PFSK-1 (cell line): Measurements from ENCODE around the gene PPP1R3A.

Experiments
- FOXP2 ChIP-seq: optimal IDR thresholded peaks from 2 replicates; pipeline ENCODE3; 2011; ENCODE audit warnings: borderline replicate concordance, control low read depth, inconsistent platforms; ENCODE audit not compliant: insufficient read depth; ENCODE audit errors: extremely low read length, extremely low read depth
- POLR2AphosphoS5 ChIP-seq: IDR thresholded peaks from 2 replicates; pipeline ENCODE4 v1.6.1; 2012; ENCODE audit warnings: low read depth, mild to moderate bottlenecking, control low read depth, low read length, moderate library complexity
- SIN3A ChIP-seq: IDR thresholded peaks from 2 replicates; pipeline ENCODE4 v1.6.1; 2012; ENCODE audit warnings: mild to moderate bottlenecking, low read length, moderate library complexity, borderline replicate concordance; ENCODE audit not compliant: insufficient read depth
- TAF1 ChIP-seq: IDR thresholded peaks from 2 replicates; pipeline ENCODE4 v1.6.1; 2012; ENCODE audit warnings: low read length, control low read depth, borderline replicate concordance; ENCODE audit not compliant: insufficient read depth
- TF ChIP-seq, protein P1 (sequence below), 2 experiments: IDR thresholded peaks; 2 replicates each; pipeline versions ENCODE4 v1.6.1 to v1.8.0; 2011 to 2012; ENCODE audit warnings: low read depth in 2 of 2, low read length in 2 of 2, control low read depth in 1 of 2, inconsistent platforms in 1 of 2, mild to moderate bottlenecking in 1 of 2, moderate library complexity in 1 of 2; ENCODE audit not compliant: insufficient read depth in 1 of 2

PPP1R3A gene

DNA sequence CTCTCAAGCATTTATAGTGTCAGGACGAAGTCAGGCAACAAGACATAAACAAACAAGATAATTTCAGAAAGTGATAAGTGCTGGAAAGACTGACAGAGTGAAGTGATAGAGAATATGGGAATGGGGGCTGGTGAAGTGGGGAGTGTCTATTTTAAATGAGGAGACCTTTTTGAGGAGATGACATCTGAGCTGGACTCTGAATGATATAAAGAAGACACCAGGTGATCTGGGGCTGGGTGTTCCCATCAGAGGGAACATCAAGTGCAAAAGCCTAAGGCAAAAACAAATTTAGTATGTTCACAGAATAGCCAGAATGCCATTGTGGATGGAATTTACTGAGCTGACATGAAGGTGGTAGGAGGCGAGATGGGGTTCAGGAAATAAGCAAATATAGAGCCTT lies 83.4 kb downstream of the PPP1R3A start:
- TF ChIP-seq, protein P1, sequence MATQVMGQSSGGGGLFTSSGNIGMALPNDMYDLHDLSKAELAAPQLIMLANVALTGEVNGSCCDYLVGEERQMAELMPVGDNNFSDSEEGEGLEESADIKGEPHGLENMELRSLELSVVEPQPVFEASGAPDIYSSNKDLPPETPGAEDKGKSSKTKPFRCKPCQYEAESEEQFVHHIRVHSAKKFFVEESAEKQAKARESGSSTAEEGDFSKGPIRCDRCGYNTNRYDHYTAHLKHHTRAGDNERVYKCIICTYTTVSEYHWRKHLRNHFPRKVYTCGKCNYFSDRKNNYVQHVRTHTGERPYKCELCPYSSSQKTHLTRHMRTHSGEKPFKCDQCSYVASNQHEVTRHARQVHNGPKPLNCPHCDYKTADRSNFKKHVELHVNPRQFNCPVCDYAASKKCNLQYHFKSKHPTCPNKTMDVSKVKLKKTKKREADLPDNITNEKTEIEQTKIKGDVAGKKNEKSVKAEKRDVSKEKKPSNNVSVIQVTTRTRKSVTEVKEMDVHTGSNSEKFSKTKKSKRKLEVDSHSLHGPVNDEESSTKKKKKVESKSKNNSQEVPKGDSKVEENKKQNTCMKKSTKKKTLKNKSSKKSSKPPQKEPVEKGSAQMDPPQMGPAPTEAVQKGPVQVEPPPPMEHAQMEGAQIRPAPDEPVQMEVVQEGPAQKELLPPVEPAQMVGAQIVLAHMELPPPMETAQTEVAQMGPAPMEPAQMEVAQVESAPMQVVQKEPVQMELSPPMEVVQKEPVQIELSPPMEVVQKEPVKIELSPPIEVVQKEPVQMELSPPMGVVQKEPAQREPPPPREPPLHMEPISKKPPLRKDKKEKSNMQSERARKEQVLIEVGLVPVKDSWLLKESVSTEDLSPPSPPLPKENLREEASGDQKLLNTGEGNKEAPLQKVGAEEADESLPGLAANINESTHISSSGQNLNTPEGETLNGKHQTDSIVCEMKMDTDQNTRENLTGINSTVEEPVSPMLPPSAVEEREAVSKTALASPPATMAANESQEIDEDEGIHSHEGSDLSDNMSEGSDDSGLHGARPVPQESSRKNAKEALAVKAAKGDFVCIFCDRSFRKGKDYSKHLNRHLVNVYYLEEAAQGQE (IDR thresholded peaks at IDR 0.05; ENCODE audit: insufficient read depth in 1 of 2, low read depth in 2 of 2, low read length in 2 of 2) = no peak
- TF ChIP-seq SIN3A (no peak), FOXP2 (no peak), TAF1 (no peak), POLR2AphosphoS5 (no peak)

DNA sequence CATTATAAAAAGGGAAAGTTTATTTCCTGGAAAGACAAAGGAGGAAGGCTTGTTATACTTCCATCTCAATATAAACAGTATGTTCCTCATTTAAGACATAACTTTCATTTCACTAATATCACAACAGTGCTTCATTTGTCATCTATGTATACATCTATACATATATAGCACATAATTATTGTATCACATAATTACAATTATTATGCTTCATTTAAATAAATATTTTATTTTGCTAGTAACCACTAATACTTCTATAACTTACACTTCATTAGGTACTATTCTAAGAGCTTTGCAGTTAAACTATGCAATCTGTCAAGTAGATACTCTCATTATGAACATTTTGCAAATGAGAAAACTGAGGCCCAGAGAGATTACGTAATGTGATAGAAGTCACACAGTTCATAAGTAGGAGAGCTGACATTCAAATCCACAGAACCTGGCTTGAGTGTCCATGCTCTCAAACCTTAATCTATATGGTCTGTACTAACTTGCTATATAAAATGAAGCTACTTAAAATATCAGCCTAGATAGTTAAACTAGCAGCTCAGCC lies 86.5 kb downstream of the PPP1R3A start:
- no peak for TF ChIP-seq POLR2AphosphoS5
- no peak for TF ChIP-seq FOXP2
- TF ChIP-seq, protein P1 (IDR thresholded peaks at IDR 0.05; ENCODE audit: insufficient read depth in 1 of 2, low read depth in 2 of 2, low read length in 2 of 2) = no peak
- no peak for TF ChIP-seq SIN3A
- no peak for TF ChIP-seq TAF1

DNA sequence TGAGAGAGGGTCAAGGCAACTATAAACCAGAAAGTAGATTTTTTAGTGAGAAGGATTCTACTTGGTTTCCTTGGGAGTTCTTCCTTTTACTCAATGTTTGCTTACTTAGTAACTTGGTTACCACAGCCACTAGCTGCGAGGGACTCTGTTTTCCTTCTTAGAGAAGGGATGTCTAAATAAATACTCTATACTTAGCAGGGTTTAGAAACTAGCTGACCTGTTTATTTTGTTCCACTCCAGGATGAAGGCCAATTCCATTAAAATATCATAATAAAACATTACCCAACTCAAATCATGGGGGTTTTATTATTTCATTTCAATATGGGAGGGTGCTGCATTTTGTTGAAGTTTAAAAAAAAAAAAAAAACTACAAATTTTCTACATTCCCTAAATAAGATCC lies 87.3 kb downstream of the PPP1R3A start:
- no peak for TF ChIP-seq FOXP2

DNA sequence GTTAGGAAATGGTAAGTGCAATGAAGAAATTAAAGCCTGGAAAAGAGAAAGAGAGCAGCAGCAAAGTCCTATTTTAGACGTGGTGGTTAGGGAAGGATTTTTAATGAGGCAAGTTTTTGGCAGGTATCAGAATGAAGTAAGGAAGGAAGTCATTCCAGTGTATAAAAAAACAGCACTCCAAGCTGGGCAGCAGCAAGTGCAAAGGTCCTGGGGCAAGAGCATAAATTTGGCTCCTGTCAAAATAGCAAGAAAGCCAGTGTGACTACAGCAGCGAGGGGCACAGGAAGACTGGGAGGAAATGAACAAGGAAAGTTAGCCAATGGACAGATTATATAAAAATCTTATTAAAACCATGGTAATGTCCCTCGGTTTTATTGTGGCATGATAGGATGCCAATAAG lies 90.2 kb downstream of the PPP1R3A start:
- TF ChIP-seq SIN3A = no peak
- no peak for TF ChIP-seq TAF1
- no peak for TF ChIP-seq FOXP2
- TF ChIP-seq, protein P1 (IDR thresholded peaks at IDR 0.05; ENCODE audit: insufficient read depth in 1 of 2, low read depth in 2 of 2, low read length in 2 of 2) = no peak
- no peak for TF ChIP-seq POLR2AphosphoS5
